SK-N-SH (cell line): ENCODE results near the gene ACADL. TPM values are rescaled to one million over a fixed set of nuclear protein-coding genes. Genes with fewer than 3 reads are reported as not detected.

Source experiments
- CTCF ChIA-PET: fragments of 300-600, 350-600 bp; formaldehyde crosslinking; extraction: SDS; loops from one replicate; lab custom pipeline; 2021; lab: Yijun Ruan, JAX
- POLR2A ChIA-PET: fragments of 350-600 bp; sonication (Branson Sonifier 250); formaldehyde crosslinking; extraction: SDS; loops from one replicate; lab custom pipeline; 2020; ENCODE audit warnings: antibody characterized with exemption, inconsistent platforms; lab: Yijun Ruan, JAX
- DNase-seq: peaks from one replicate; pipeline ENCODE4 v3.0.0; 2012
- H2AFZ ChIP-seq: fragments of 200-600 bp; sonication (generic); 2 replicates; pipeline ENCODE4 v1.8.1; 2016; ENCODE audit warnings: antibody characterized with exemption, mild to moderate bottlenecking, low read depth
- H3F3A ChIP-seq: fragments of 200-600 bp; sonication (generic); replicated peaks from 2 replicates; pipeline ENCODE3; 2016; ENCODE audit warnings: antibody characterized with exemption, mild to moderate bottlenecking; ENCODE audit not compliant: insufficient read depth
- H3K27ac ChIP-seq, 2 experiments: fragments of 200-500 bp in 1 of 2; fragments of 200-600 bp in 1 of 2; sonication (Bioruptor generic) in 1 of 2; sonication (generic), shearing (Covaris generic) in 1 of 2; 2 replicates each; pipeline versions ENCODE4 v1.5.1 to v1.6.1; 2014 to 2016; ENCODE audit warnings: low read depth in 2 of 2, inconsistent platforms in 1 of 2, low read length in 1 of 2, mild to moderate bottlenecking in 1 of 2, mixed read lengths in 1 of 2
- H3K27me3 ChIP-seq: fragments of 200-600 bp; sonication (generic), shearing (Covaris generic); 2 replicates; pipeline ENCODE4 v1.6.1; 2016; ENCODE audit warnings: mixed run types; ENCODE audit not compliant: insufficient read depth
- H3K36me3 ChIP-seq, 2 experiments: fragments of 200-500 bp in 1 of 2; fragments of 200-600 bp in 1 of 2; sonication (Bioruptor generic) in 1 of 2; sonication (generic) in 1 of 2; replicated peaks in 1 of 2; 2 replicates each; pipeline versions ENCODE3 to v1.5.1; 2014 to 2016; ENCODE audit warnings: low read length in 1 of 2, mild to moderate bottlenecking in 1 of 2; ENCODE audit not compliant: insufficient read depth in 2 of 2, control insufficient read depth in 1 of 2
- H3K4me1 ChIP-seq, 2 experiments: fragments of 200-500 bp in 1 of 2; fragments of 200-600 bp in 1 of 2; sonication (Bioruptor generic) in 1 of 2; sonication (generic), shearing (Covaris generic) in 1 of 2; 2 replicates each; pipeline versions ENCODE4 v1.5.1 to v1.6.1; 2014 to 2016; ENCODE audit warnings: low read depth in 1 of 2, low read length in 1 of 2, mixed run types in 1 of 2; ENCODE audit not compliant: insufficient read depth in 2 of 2, control insufficient read depth in 1 of 2
- H3K4me2 ChIP-seq: fragments of 200-600 bp; sonication (generic), shearing (Covaris generic); 2 replicates; pipeline ENCODE4 v1.6.1; 2017; ENCODE audit warnings: mixed run types
- H3K4me3 ChIP-seq, 2 experiments: fragments of 200-500 bp in 1 of 2; fragments of 200-600 bp in 1 of 2; sonication (Bioruptor generic) in 1 of 2; sonication (generic), shearing (Covaris generic) in 1 of 2; 2 replicates each; pipeline versions ENCODE4 v1.5.1 to v1.8.1; 2014 to 2016; ENCODE audit warnings: low read depth in 2 of 2, inconsistent platforms in 1 of 2, low read length in 1 of 2, mild to moderate bottlenecking in 1 of 2, mixed read lengths in 1 of 2, moderate library complexity in 1 of 2
- H3K79me2 ChIP-seq: fragments of 200-600 bp; sonication (generic); 2 replicates; pipeline ENCODE4 v1.8.1; 2017; ENCODE audit warnings: mild to moderate bottlenecking; ENCODE audit not compliant: insufficient read depth
- H3K9ac ChIP-seq: fragments of 200-600 bp; sonication (generic); 2 replicates; pipeline ENCODE4 v1.6.1; 2017; ENCODE audit warnings: mixed run types
- H3K9me2 ChIP-seq: fragments of 200-600 bp; sonication (generic); 2 replicates; pipeline ENCODE4 v1.6.1; 2017; ENCODE audit warnings: mixed run types
- H3K9me3 ChIP-seq: fragments of 200-600 bp; sonication (generic); 2 replicates; pipeline ENCODE4 v1.6.1; 2017; ENCODE audit warnings: mixed run types, mild to moderate bottlenecking, moderate library complexity
- H4K20me1 ChIP-seq: fragments of 200-600 bp; sonication (generic); 2 replicates; pipeline ENCODE4 v1.6.1; 2017; ENCODE audit warnings: mild to moderate bottlenecking, mixed run types; ENCODE audit not compliant: insufficient read depth
- EP300 ChIP-seq, 2 experiments: IDR thresholded peaks; 2 replicates each; pipeline versions ENCODE4 v1.4.0 to v1.6.1; 2012; ENCODE audit warnings: borderline replicate concordance in 1 of 2, low read depth in 1 of 2, low read length in 1 of 2
- EZH2phosphoT487 ChIP-seq: fragments of 200-600 bp; sonication (generic); IDR thresholded peaks from 2 replicates; pipeline ENCODE4 v1.6.1; 2017; ENCODE audit warnings: low read depth, mixed run types, mild to moderate bottlenecking, antibody characterized with exemption, moderate library complexity, borderline replicate concordance
- FOSL2 ChIP-seq: IDR thresholded peaks from 2 replicates; pipeline ENCODE4 v1.4.0; 2012; ENCODE audit warnings: low read depth, mild to moderate bottlenecking, moderate library complexity, borderline replicate concordance
- FOXJ3 ChIP-seq: sonication (generic); formaldehyde crosslinking; IDR thresholded peaks from 2 replicates; pipeline ENCODE4 v1.5.1; 2020; ENCODE audit warnings: mild to moderate bottlenecking, missing genetic modification reagents
- FOXM1 ChIP-seq: IDR thresholded peaks from 2 replicates; pipeline ENCODE4 v1.4.0; 2012; ENCODE audit warnings: low read depth, mild to moderate bottlenecking
- GATA2 ChIP-seq: sonication (generic); formaldehyde crosslinking; IDR thresholded peaks from 2 replicates; pipeline ENCODE4 v1.5.0; 2020; ENCODE audit warnings: mild to moderate bottlenecking, missing genetic modification reagents
- MEF2A ChIP-seq: IDR thresholded peaks from 2 replicates; pipeline ENCODE4 v1.4.0; 2012; ENCODE audit warnings: low read depth, borderline replicate concordance
- NFIC ChIP-seq: IDR thresholded peaks from 2 replicates; pipeline ENCODE4 v1.4.0; 2012; ENCODE audit warnings: borderline replicate concordance
- SIN3A ChIP-seq: IDR thresholded peaks from 2 replicates; pipeline ENCODE4 v1.6.1; 2012; ENCODE audit warnings: low read depth, mild to moderate bottlenecking, low read length, moderate library complexity, borderline replicate concordance
- TCF12 ChIP-seq: IDR thresholded peaks from 2 replicates; pipeline ENCODE4 v1.4.0; 2012
- WGBS: methylation state at CpG from one replicate; pipeline ENCODE4 v1.1.6; 2017; ENCODE audit warnings: low lambda C conversion rate; 5-methylcytosine and 5-hydroxymethylcytosine counted together
- polyA plus RNA-seq, 3 experiments: library from polyadenylated mRNA; depleted of rRNA; stranded (reverse); fragments of >200 nt; gene quantifications; 2 replicates each; pipeline ENCODE4 v1.2.3, GENCODE V29; 2012
- TF ChIP-seq, protein P1 (sequence below): IDR thresholded peaks from 2 replicates; pipeline ENCODE4 v1.4.0; 2012; ENCODE audit warnings: low read depth, borderline replicate concordance
- TF ChIP-seq, protein P2 (sequence below): fragments of 150-350 bp; IDR thresholded peaks from 2 replicates; pipeline ENCODE4 v1.6.1; 2016; ENCODE audit warnings: mild to moderate bottlenecking, low read depth, low read length

ACADL gene
- polyA plus RNA-seq, 1 of the 3 experiments (the other 2 are of a cell fraction): not detected

DNA sequence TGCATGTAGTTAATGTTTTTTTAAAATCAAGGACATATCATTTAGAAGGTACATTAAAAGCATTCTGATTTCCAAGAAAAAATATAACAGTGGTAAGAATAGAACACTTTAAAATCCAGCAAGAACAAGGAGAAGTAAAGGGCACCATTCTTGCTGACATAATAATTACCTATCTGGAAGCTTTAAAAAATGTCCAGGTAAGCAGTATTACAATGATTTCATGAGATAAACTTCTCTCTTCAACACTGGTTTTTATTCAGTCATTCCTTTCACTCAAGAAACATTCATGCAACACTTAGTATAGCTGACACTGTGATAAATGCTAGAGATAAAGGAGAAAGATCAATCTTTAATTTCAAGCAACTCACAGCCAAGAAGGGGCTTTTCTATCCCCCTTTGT, 51.2 kb downstream of the ACADL start:
- no peak for DNase-seq
- peaks cover 6% of the 10 kb centered on the region for H3K79me2 ChIP-seq
- peaks cover 0 to 7% of the 10 kb centered on the region in 2 experiments; a peak in 1 of 4 replicates for H3K4me1 ChIP-seq
- CTCF ChIA-PET: interaction anchor here (0.9 to 1.6 kb wide), 4 partner anchors 21 to 32 kb away, joined by 3 to 7 read pairs (median 4); no protein-coding TSS in a partner anchor
- H3K4me2 ChIP-seq: no peak overlapping the region
- H3K9me2 ChIP-seq: no peaks in the 10 kb centered on the region
- H2AFZ ChIP-seq: no peak overlapping the region
- H3K27me3 ChIP-seq: peaks cover 4% of the 10 kb centered on the region; the same call in 1 of the 2 replicates
- no peak for TF ChIP-seq NFIC
- TF ChIP-seq, protein P1, sequence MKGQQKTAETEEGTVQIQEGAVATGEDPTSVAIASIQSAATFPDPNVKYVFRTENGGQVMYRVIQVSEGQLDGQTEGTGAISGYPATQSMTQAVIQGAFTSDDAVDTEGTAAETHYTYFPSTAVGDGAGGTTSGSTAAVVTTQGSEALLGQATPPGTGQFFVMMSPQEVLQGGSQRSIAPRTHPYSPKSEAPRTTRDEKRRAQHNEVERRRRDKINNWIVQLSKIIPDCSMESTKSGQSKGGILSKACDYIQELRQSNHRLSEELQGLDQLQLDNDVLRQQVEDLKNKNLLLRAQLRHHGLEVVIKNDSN: no peak
- TF ChIP-seq TCF12: no peak
- POLR2A ChIA-PET: no interaction called here
- H3F3A ChIP-seq: peaks cover 18% of the 10 kb centered on the region
- no peaks in the 10 kb centered on the region for H3K36me3 ChIP-seq
- no peak overlapping the region for H3K27ac ChIP-seq
- no peaks in the 10 kb centered on the region for H4K20me1 ChIP-seq
- H3K9me3 ChIP-seq: no peaks in the 10 kb centered on the region
- no peak overlapping the region for H3K9ac ChIP-seq
- H3K4me3 ChIP-seq: no peak overlapping the region

DNA sequence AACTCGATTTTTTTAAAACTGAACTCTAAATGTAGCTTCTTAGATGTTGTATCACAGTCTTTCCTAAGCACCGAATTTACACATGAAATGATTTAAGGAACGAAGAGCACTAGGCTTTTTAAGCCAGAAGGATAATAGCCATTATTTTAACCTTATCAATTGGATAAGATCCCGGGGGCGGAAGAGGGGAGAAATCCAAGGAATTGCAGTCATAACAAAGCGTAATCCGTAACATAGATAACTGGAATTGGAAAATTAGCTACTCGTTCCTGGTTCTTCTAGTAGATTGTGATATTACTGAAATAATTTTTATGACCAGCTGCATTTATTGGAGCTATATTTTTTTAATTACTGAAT, 53.0 kb downstream of the ACADL start:
- Histone ChIP-seq H3K27ac (peak overlapping the region; percentile 79 to 90; a peak in 3 of 4 replicates), H3K79me2 (peaks cover 25% of the 10 kb centered on the region), H2AFZ (peak overlapping the region; percentile 80)

More for the DNA sequence above, 53.0 kb downstream of the ACADL start:
- Histone ChIP-seq H3F3A (peaks cover 20% of the 10 kb centered on the region), H3K9ac (peak overlapping the region; percentile 66; the same call in 1 of the 2 replicates), H3K9me3 (no peaks in the 10 kb centered on the region), H4K20me1 (no peaks in the 10 kb centered on the region), H3K27me3 (no peaks in the 10 kb centered on the region), H3K9me2 (no peaks in the 10 kb centered on the region), H3K4me1 (peaks cover 7 to 14% of the 10 kb centered on the region in 2 experiments; a peak in 2 of 4 replicates), H3K36me3 (no peaks in the 10 kb centered on the region), H3K4me2 (peak overlapping the region; percentile 77), H3K4me3 (peak overlapping the region; percentile 60 to 74)
- 15% methylated on average over 8 of the region's 8 CpGs for WGBS
- DNase-seq: peak; percentile 24
- POLR2A ChIA-PET: interaction anchor here (0.6 kb wide), 1 partner anchor 382 kb away, joined by 3 read pairs; no protein-coding TSS in a partner anchor
- TF ChIP-seq FOXJ3 (CRISPR knock-in tag): no peak
- TF ChIP-seq EZH2phosphoT487: no peak
- TF ChIP-seq FOXM1: no peak
- TF ChIP-seq, protein P2, sequence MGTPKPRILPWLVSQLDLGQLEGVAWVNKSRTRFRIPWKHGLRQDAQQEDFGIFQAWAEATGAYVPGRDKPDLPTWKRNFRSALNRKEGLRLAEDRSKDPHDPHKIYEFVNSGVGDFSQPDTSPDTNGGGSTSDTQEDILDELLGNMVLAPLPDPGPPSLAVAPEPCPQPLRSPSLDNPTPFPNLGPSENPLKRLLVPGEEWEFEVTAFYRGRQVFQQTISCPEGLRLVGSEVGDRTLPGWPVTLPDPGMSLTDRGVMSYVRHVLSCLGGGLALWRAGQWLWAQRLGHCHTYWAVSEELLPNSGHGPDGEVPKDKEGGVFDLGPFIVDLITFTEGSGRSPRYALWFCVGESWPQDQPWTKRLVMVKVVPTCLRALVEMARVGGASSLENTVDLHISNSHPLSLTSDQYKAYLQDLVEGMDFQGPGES: no peak
- TF ChIP-seq FOSL2: no peak
- no peak for TF ChIP-seq MEF2A
- TF ChIP-seq EP300 (IDR thresholded peaks at IDR 0.05; ENCODE audit: borderline replicate concordance in 1 of 2, low read depth in 1 of 2, low read length in 1 of 2): no peak
- TF ChIP-seq TCF12: no peak
- TF ChIP-seq SIN3A: no peak
- no peak for TF ChIP-seq GATA2
- CTCF ChIA-PET: interaction anchor here (1.0 to 1.2 kb wide), 2 partner anchors 23 to 195 kb away, joined by 3 to 4 read pairs; no protein-coding TSS in a partner anchor
